Measurements from ENCODE around the gene FLT1. TPM values are rescaled to one million over a fixed set of nuclear protein-coding genes. Genes with fewer than 3 reads are reported as not detected.

The FLT1 gene
- total and polyA plus RNA-seq, 7 experiments from 2014 or later, result 1.7 to 2.7 (median 2.2) TPM

- ATAC-seq (no peak), DNase-seq (no peak)
- Histone ChIP-seq H3K27me3 (ENCODE audit: control insufficient read depth in 2 of 2, insufficient read depth in 2 of 2, low read length in 2 of 2) (peaks cover 0 to 3% of the 10 kb centered on the region in 2 donors), H3K9me3 (ENCODE audit: control insufficient read depth in 2 of 3, low read length in 3 of 3) (no peaks in the 10 kb centered on the region), H3K27ac (ENCODE audit: low read depth, low read length) (no peak overlapping the region), H3K4me1 (ENCODE audit: control insufficient read depth in 2 of 2, insufficient read depth in 2 of 2, low read length in 2 of 2) (no peaks in the 10 kb centered on the region), H3K36me3 (ENCODE audit: control insufficient read depth in 2 of 3, insufficient read depth in 3 of 3, low read length in 3 of 3) (no peaks in the 10 kb centered on the region), H3K4me3 (ENCODE audit: low read length) (no peak overlapping the region)
- intact Hi-C loops (cut with micrococcal nuclease), result no loop called here
- CTCF ChIA-PET, result no interaction called here
- Mint-ChIP-seq H3K36me3 (peaks cover 5 to 27% (median 8%) of the 10 kb centered on the region in 5 donors), H3K4me3 (no peak overlapping the region), H3K27me3 (peaks cover 0 to 9% (median 0%) of the 10 kb centered on the region in 5 donors), H3K27ac (peak overlapping the region in 1 of 9 donors; percentile 18), H3K9me3 (peaks cover 0 to 4% (median 0%) of the 10 kb centered on the region in 11 donors), H3K4me1 (peaks cover 0 to 8% (median 0%) of the 10 kb centered on the region in 7 donors)
- POLR2A ChIA-PET, result no interaction called here
Measured at GRCh38 chr13:28429685-28430290, 65.1 kb downstream of the FLT1 start.

GRCh38 chr13:28429096-28429495 is 65.8 kb downstream of the FLT1 start:
- Histone ChIP-seq H3K4me3 (ENCODE audit: low read length) (no peak overlapping the region), H3K27ac (ENCODE audit: low read depth, low read length) (no peak overlapping the region)
- no peak overlapping the region for H3K27ac Mint-ChIP-seq

GRCh38 chr13:28426381-28426780 is 68.5 kb downstream of the FLT1 start:
- Mint-ChIP-seq H3K27ac (no peak overlapping the region), H3K9me3 (peaks cover 0 to 4% (median 0%) of the 10 kb centered on the region in 11 donors), H3K36me3 (peaks cover 5 to 27% (median 8%) of the 10 kb centered on the region in 5 donors), H3K4me3 (no peak overlapping the region), H3K27me3 (peaks cover 0 to 6% (median 0%) of the 10 kb centered on the region in 5 donors), H3K4me1 (peaks cover 7 to 22% (median 16%) of the 10 kb centered on the region in 7 donors)
- H3K27ac ChIP-seq (ENCODE audit: low read depth, low read length), result no peak overlapping the region
- CTCF ChIA-PET, result no interaction called here
- no peak for ATAC-seq
- DNase-seq, result no peak
- no peaks in the 10 kb centered on the region for H3K9me3 ChIP-seq (ENCODE audit: control insufficient read depth in 2 of 3, low read length in 3 of 3)
- intact Hi-C loops (cut with micrococcal nuclease), result no loop called here
- peaks cover 0 to 6% of the 10 kb centered on the region in 2 donors for H3K4me1 ChIP-seq (ENCODE audit: control insufficient read depth in 2 of 2, insufficient read depth in 2 of 2, low read length in 2 of 2)
- H3K27me3 ChIP-seq (ENCODE audit: control insufficient read depth in 2 of 2, insufficient read depth in 2 of 2, low read length in 2 of 2), result no peaks in the 10 kb centered on the region
- H3K4me3 ChIP-seq (ENCODE audit: low read length), result no peak overlapping the region
- no peaks in the 10 kb centered on the region for H3K36me3 ChIP-seq (ENCODE audit: control insufficient read depth in 2 of 3, insufficient read depth in 3 of 3, low read length in 3 of 3)
- POLR2A ChIA-PET, result no interaction called here

More at GRCh38 chr13:28429096-28429495, 65.8 kb downstream of the FLT1 start:
- ATAC-seq (no peak), DNase-seq (no peak)
- Mint-ChIP-seq H3K9me3 (peaks cover 0 to 4% (median 0%) of the 10 kb centered on the region in 11 donors), H3K4me3 (no peak overlapping the region), H3K4me1 (peaks cover 0 to 8% (median 0%) of the 10 kb centered on the region in 7 donors), H3K36me3 (peaks cover 5 to 27% (median 8%) of the 10 kb centered on the region in 5 donors), H3K27me3 (peaks cover 0 to 9% (median 0%) of the 10 kb centered on the region in 5 donors)
- intact Hi-C loops (cut with micrococcal nuclease), result no loop called here
- no peaks in the 10 kb centered on the region for H3K9me3 ChIP-seq (ENCODE audit: control insufficient read depth in 2 of 3, low read length in 3 of 3)
- CTCF ChIA-PET, result no interaction called here
- H3K36me3 ChIP-seq (ENCODE audit: control insufficient read depth in 2 of 3, insufficient read depth in 3 of 3, low read length in 3 of 3), result no peaks in the 10 kb centered on the region
- H3K4me1 ChIP-seq (ENCODE audit: control insufficient read depth in 2 of 2, insufficient read depth in 2 of 2, low read length in 2 of 2), result no peaks in the 10 kb centered on the region
- H3K27me3 ChIP-seq (ENCODE audit: control insufficient read depth in 2 of 2, insufficient read depth in 2 of 2, low read length in 2 of 2), result peaks cover 0 to 3% of the 10 kb centered on the region in 2 donors
- POLR2A ChIA-PET, result no interaction called here

- peaks cover 5 to 27% (median 8%) of the 10 kb centered on the region in 5 donors for H3K36me3 Mint-ChIP-seq
- Histone ChIP-seq H3K27me3 (ENCODE audit: control insufficient read depth in 2 of 2, insufficient read depth in 2 of 2, low read length in 2 of 2) (no peaks in the 10 kb centered on the region), H3K36me3 (ENCODE audit: control insufficient read depth in 2 of 3, insufficient read depth in 3 of 3, low read length in 3 of 3) (no peaks in the 10 kb centered on the region), H3K4me3 (ENCODE audit: low read length) (no peak overlapping the region), H3K27ac (ENCODE audit: low read depth, low read length) (no peak overlapping the region), H3K4me1 (ENCODE audit: control insufficient read depth in 2 of 2, insufficient read depth in 2 of 2, low read length in 2 of 2) (peaks cover 0 to 6% of the 10 kb centered on the region in 2 donors), H3K9me3 (ENCODE audit: control insufficient read depth in 2 of 3, low read length in 3 of 3) (no peaks in the 10 kb centered on the region)
- POLR2A ChIA-PET, result no interaction called here
- H3K4me1 Mint-ChIP-seq, result peaks cover 7 to 22% (median 16%) of the 10 kb centered on the region in 7 donors
- H3K9me3 Mint-ChIP-seq, result peaks cover 0 to 4% (median 0%) of the 10 kb centered on the region in 11 donors
- intact Hi-C loops (cut with micrococcal nuclease), result no loop called here
- H3K27me3 Mint-ChIP-seq, result peaks cover 0 to 6% (median 0%) of the 10 kb centered on the region in 5 donors
- CTCF ChIA-PET, result no interaction called here
- no peak for ATAC-seq
- DNase-seq, result no peak
- H3K4me3 Mint-ChIP-seq, result no peak overlapping the region
- H3K27ac Mint-ChIP-seq, result no peak overlapping the region
Measured at GRCh38 chr13:28425793-28426192, 69.1 kb downstream of the FLT1 start.

GRCh38 chr13:28424541-28424940 is 70.4 kb downstream of the FLT1 start:
- Mint-ChIP-seq H3K4me1 (peaks cover 7 to 18% (median 14%) of the 10 kb centered on the region in 7 donors), H3K27ac (no peak overlapping the region), H3K36me3 (peaks cover 5 to 27% (median 8%) of the 10 kb centered on the region in 5 donors), H3K9me3 (peaks cover 0 to 4% (median 0%) of the 10 kb centered on the region in 11 donors), H3K4me3 (no peak overlapping the region), H3K27me3 (peaks cover 0 to 6% (median 0%) of the 10 kb centered on the region in 5 donors)
- Histone ChIP-seq H3K4me3 (ENCODE audit: low read length) (no peak overlapping the region), H3K27ac (ENCODE audit: low read depth, low read length) (no peak overlapping the region), H3K4me1 (ENCODE audit: control insufficient read depth in 2 of 2, insufficient read depth in 2 of 2, low read length in 2 of 2) (peaks cover 0 to 6% of the 10 kb centered on the region in 2 donors), H3K9me3 (ENCODE audit: control insufficient read depth in 2 of 3, low read length in 3 of 3) (no peaks in the 10 kb centered on the region), H3K36me3 (ENCODE audit: control insufficient read depth in 2 of 3, insufficient read depth in 3 of 3, low read length in 3 of 3) (no peaks in the 10 kb centered on the region), H3K27me3 (ENCODE audit: control insufficient read depth in 2 of 2, insufficient read depth in 2 of 2, low read length in 2 of 2) (no peaks in the 10 kb centered on the region)
- CTCF ChIA-PET, result no interaction called here
- POLR2A ChIA-PET, result no interaction called here
- no peak for ATAC-seq
- DNase-seq, result no peak
- intact Hi-C loops (cut with micrococcal nuclease), result no loop called here

GRCh38 chr13:28423010-28423409 is 71.9 kb downstream of the FLT1 start:
- intact Hi-C loops (cut with micrococcal nuclease), result no loop called here
- ChIA-PET CTCF (no interaction called here), POLR2A (no interaction called here)
- peaks cover 0 to 4% (median 0%) of the 10 kb centered on the region in 11 donors for H3K9me3 Mint-ChIP-seq
- peaks cover 5 to 27% (median 8%) of the 10 kb centered on the region in 5 donors for H3K36me3 Mint-ChIP-seq
- Histone ChIP-seq H3K36me3 (ENCODE audit: control insufficient read depth in 2 of 3, insufficient read depth in 3 of 3, low read length in 3 of 3) (no peaks in the 10 kb centered on the region), H3K9me3 (ENCODE audit: control insufficient read depth in 2 of 3, low read length in 3 of 3) (no peaks in the 10 kb centered on the region), H3K4me3 (ENCODE audit: low read length) (no peak overlapping the region), H3K27me3 (ENCODE audit: control insufficient read depth in 2 of 2, insufficient read depth in 2 of 2, low read length in 2 of 2) (no peaks in the 10 kb centered on the region), H3K4me1 (ENCODE audit: control insufficient read depth in 2 of 2, insufficient read depth in 2 of 2, low read length in 2 of 2) (peaks cover 0 to 6% of the 10 kb centered on the region in 2 donors), H3K27ac (ENCODE audit: low read depth, low read length) (no peak overlapping the region)
- H3K27me3 Mint-ChIP-seq, result peaks cover 0 to 6% (median 0%) of the 10 kb centered on the region in 5 donors
- DNase-seq (no peak), ATAC-seq (peak; percentile 83)
- peaks cover 7 to 18% (median 14%) of the 10 kb centered on the region in 7 donors for H3K4me1 Mint-ChIP-seq
- H3K4me3 Mint-ChIP-seq, result peak overlapping the region in 7 of 10 donors; percentile 0 to 62 (median 27)
- H3K27ac Mint-ChIP-seq, result peak overlapping the region in 1 of 9 donors; percentile 17

Measured in naive thymus-derived CD4-positive, alpha-beta T cell (primary cell).